Adrenal gland (tissue), 5 donors: ENCODE measurements around the gene PPP2R5D.

Experiments
- CTCF ChIP-seq, 6 experiments: fragments of 450-650 bp in 4 of 6; fragments of 200-600 bp in 2 of 6; sonication (generic) in 1 of 6; IDR thresholded peaks; 1 replicate in 5 of 6; 2 replicates in 1 of 6; pipeline versions ENCODE4 v1.5.1 to v1.8.0; 2016 to 2021; ENCODE audit warnings: antibody characterized with exemption in 6 of 6, mild to moderate bottlenecking in 2 of 6, moderate library complexity in 1 of 6
- POLR2A ChIP-seq, 2 donors: fragments of 450-650 bp; IDR thresholded peaks; one replicate each; pipeline ENCODE4 v1.6.1; 2017; ENCODE audit warnings: antibody characterized with exemption in 2 of 2, mild to moderate bottlenecking in 2 of 2, moderate library complexity in 1 of 2
- donor health status: DM: no; HTN: no; CAD: no.

GRCh38 chr6:42961020-42961470 lies 23.3 kb upstream of the PPP2R5D start:
- TF ChIP-seq CTCF (IDR thresholded peaks at IDR 0.05) (no peak), POLR2A (IDR thresholded peaks at IDR 0.05) (no peak)
